ENCODE measurements around the gene CCDC192.

Gene CCDC192

GRCh38 chr5:127827451-127827850, 124.3 kb downstream of the CCDC192 start:
- no peak for TF ChIP-seq CTCF (conservative IDR thresholded peaks at IDR 0.05)
- no peak for TF ChIP-seq ZFX (IDR thresholded peaks at IDR 0.05)
- H3K27ac ChIP-seq: peak overlapping the region; percentile 79

- H3K27ac ChIP-seq: no peak overlapping the region
- TF ChIP-seq ZFX (IDR thresholded peaks at IDR 0.05) (no peak), CTCF (conservative IDR thresholded peaks at IDR 0.05) (no peak)
These were observed 127.0 kb downstream of the CCDC192 start for GRCh38 chr5:127830157-127830556.

- H3K27ac ChIP-seq: no peak overlapping the region
- TF ChIP-seq CTCF (conservative IDR thresholded peaks at IDR 0.05) (no peak), ZFX (IDR thresholded peaks at IDR 0.05) (no peak)
These were observed 127.8 kb downstream of the CCDC192 start for GRCh38 chr5:127830829-127831598.

GRCh38 chr5:127832067-127832466, 128.9 kb downstream of the CCDC192 start:
- TF ChIP-seq ZFX (IDR thresholded peaks at IDR 0.05): no peak
- no peak for TF ChIP-seq CTCF (conservative IDR thresholded peaks at IDR 0.05)
- H3K27ac ChIP-seq: no peak overlapping the region

- TF ChIP-seq CTCF (conservative IDR thresholded peaks at IDR 0.05) (peak; percentile 20), ZFX (IDR thresholded peaks at IDR 0.05) (no peak)
- no peak overlapping the region for H3K27ac ChIP-seq
These were observed 130.9 kb downstream of the CCDC192 start for GRCh38 chr5:127834094-127834531.

GRCh38 chr5:127834554-127834953, 131.4 kb downstream of the CCDC192 start:
- no peak overlapping the region for H3K27ac ChIP-seq
- TF ChIP-seq ZFX (IDR thresholded peaks at IDR 0.05) (no peak), CTCF (conservative IDR thresholded peaks at IDR 0.05) (no peak)

GRCh38 chr5:127838661-127839060, 135.5 kb downstream of the CCDC192 start:
- H3K27ac ChIP-seq: no peak overlapping the region
- TF ChIP-seq CTCF (conservative IDR thresholded peaks at IDR 0.05): no peak
- TF ChIP-seq ZFX (IDR thresholded peaks at IDR 0.05): no peak
